Endothelial cell of umbilical vein (primary cell): ENCODE data around the gene CARMIL1. TPM values are rescaled to one million over a fixed set of nuclear protein-coding genes. Genes with fewer than 3 reads are reported as not detected.

ENCODE experiments used
- BruUV-seq: library from RNA; stranded (reverse); fragments of 400-500 nt; replicated peaks from 2 replicates; lab custom pipeline; 2021; lab: Mats Ljungman, UMichigan
- CTCF ChIA-PET: fragments of 300-600, 350-600 bp; sonication (Branson Sonifier 250); formaldehyde crosslinking; loops from one replicate; lab custom pipeline; 2021; ENCODE audit warnings: antibody characterized with exemption, inconsistent platforms; lab: Charles Lee
- POLR2A ChIA-PET: fragments of 300-600, 350-600 bp; sonication (Branson Sonifier 250); formaldehyde crosslinking; loops from one replicate; lab custom pipeline; 2021; ENCODE audit warnings: antibody characterized with exemption, inconsistent platforms; lab: Charles Lee
- DNase-seq: peaks from one replicate; pipeline ENCODE4 v3.0.0-alpha.2; 2011; ENCODE audit warnings: low read depth, low spot score
- FAIRE-seq: peaks from 2 replicates; lab custom pipeline; 2011; peaks lifted over from hg19 to GRCh38; lab: Jason Lieb, UNC
- H2AFZ ChIP-seq: 2 replicates; pipeline ENCODE4 v1.6.0; 2012; ENCODE audit warnings: low read depth, low read length, control low read depth, inconsistent platforms
- H3K27ac ChIP-seq: 2 replicates; pipeline ENCODE4 v1.5.1; 2011; ENCODE audit warnings: low read depth, mild to moderate bottlenecking, control low read depth, low read length, moderate library complexity; ENCODE audit not compliant: insufficient read depth
- H3K27me3 ChIP-seq, 2 experiments: 2 replicates each; pipeline versions ENCODE4 v1.6.0 to v1.6.1; 2011; ENCODE audit warnings: low read length in 2 of 2, mixed read lengths in 1 of 2; ENCODE audit not compliant: control insufficient read depth in 2 of 2, insufficient read depth in 2 of 2
- H3K36me3 ChIP-seq, 2 experiments: 2 replicates in 1 of 2; 3 replicates in 1 of 2; pipeline ENCODE4 v1.5.1; 2011; ENCODE audit warnings: low read length in 2 of 2, mild to moderate bottlenecking in 1 of 2, moderate library complexity in 1 of 2; ENCODE audit not compliant: control insufficient read depth in 2 of 2, insufficient read depth in 2 of 2; ENCODE audit errors: extremely low read depth in 1 of 2
- H3K4me1 ChIP-seq: 3 replicates; pipeline ENCODE4 v1.5.1; 2011; ENCODE audit warnings: mild to moderate bottlenecking, low read length; ENCODE audit not compliant: control insufficient read depth, insufficient read depth; ENCODE audit errors: extremely low read depth
- H3K4me2 ChIP-seq: 2 replicates; pipeline ENCODE4 v1.6.1; 2011; ENCODE audit warnings: low read length, control low read depth, mixed read lengths; ENCODE audit not compliant: insufficient read depth
- H3K4me3 ChIP-seq, 3 experiments: fragments of 200-600 bp in 1 of 3; sonication (generic), shearing (Covaris generic) in 1 of 3; replicated peaks in 1 of 3; 2 replicates each; pipeline ENCODE4 v1.5.1; 2011 to 2016; ENCODE audit warnings: control low read depth in 3 of 3, low read length in 3 of 3, mild to moderate bottlenecking in 2 of 3, inconsistent platforms in 1 of 3, low read depth in 1 of 3, moderate library complexity in 1 of 3; ENCODE audit not compliant: insufficient read depth in 1 of 3
- H3K79me2 ChIP-seq: 2 replicates; pipeline ENCODE4 v1.6.0; 2012; ENCODE audit warnings: low read length, inconsistent platforms; ENCODE audit not compliant: control insufficient read depth, insufficient read depth
- H3K9ac ChIP-seq: replicated peaks from 2 replicates; pipeline ENCODE3; 2011; ENCODE audit warnings: low read length, control low read depth; ENCODE audit not compliant: insufficient read depth; ENCODE audit errors: extremely low read depth
- H3K9me1 ChIP-seq: replicated peaks from 3 replicates; pipeline ENCODE4 v1.6.0; 2011; ENCODE audit warnings: mild to moderate bottlenecking, low read length; ENCODE audit not compliant: control insufficient read depth, insufficient read depth; ENCODE audit errors: extremely low read depth
- H3K9me3 ChIP-seq: replicated peaks from 2 replicates; pipeline ENCODE4 v1.5.1; 2012; ENCODE audit warnings: low read length, inconsistent platforms; ENCODE audit not compliant: control insufficient read depth, insufficient read depth
- H4K20me1 ChIP-seq: replicated peaks from 2 replicates; pipeline ENCODE3; 2011; ENCODE audit warnings: mild to moderate bottlenecking, low read length; ENCODE audit not compliant: control insufficient read depth, insufficient read depth; ENCODE audit errors: extremely low read depth
- EZH2 ChIP-seq: IDR thresholded peaks from 2 replicates; pipeline ENCODE4 v1.6.1; 2012; ENCODE audit warnings: borderline replicate concordance, low read depth, mild to moderate bottlenecking, moderate library complexity, low read length, inconsistent platforms; ENCODE audit not compliant: severe bottlenecking
- FOS ChIP-seq: IDR thresholded peaks from 2 replicates; pipeline ENCODE4 v1.6.1; 2011; ENCODE audit warnings: mild to moderate bottlenecking, low read length, moderate library complexity, borderline replicate concordance; ENCODE audit not compliant: insufficient read depth
- GATA2 ChIP-seq: IDR thresholded peaks from 2 replicates; pipeline ENCODE4 v1.7.0; 2011; ENCODE audit warnings: low read depth, mild to moderate bottlenecking, moderate library complexity, mixed read lengths, low read length; ENCODE audit not compliant: insufficient read length, insufficient read depth
- JUN ChIP-seq: IDR thresholded peaks from 2 replicates; pipeline ENCODE4 v1.6.1; 2011; ENCODE audit warnings: borderline replicate concordance, low read depth; ENCODE audit not compliant: insufficient read length, insufficient read depth
- MYC ChIP-seq: IDR thresholded peaks from one replicate; pipeline ENCODE4 v1.6.1; 2011; ENCODE audit warnings: mild to moderate bottlenecking, low read depth, low read length
- POLR2A ChIP-seq: IDR thresholded peaks from 2 replicates; pipeline ENCODE4 v1.6.1; 2012; ENCODE audit warnings: low read depth, mild to moderate bottlenecking, control low read depth, low read length
- POLR2AphosphoS5 ChIP-seq: IDR thresholded peaks from 2 replicates; pipeline ENCODE4 v1.6.1; 2012; ENCODE audit warnings: low read depth, mild to moderate bottlenecking, control low read depth, low read length, moderate library complexity; ENCODE audit not compliant: insufficient read depth
- dilution Hi-C: fragments of 300-500 bp; cut with MboI; formaldehyde crosslinking; loops from one replicate; pipeline ENCODE4 v1.15.0; 2019; ENCODE audit warnings: low sequenced_read_pairs; ENCODE audit not compliant: extremely low pct_ligation_motif_present
- intact Hi-C: fragments of 100-400 bp; cut with micrococcal nuclease; formaldehyde crosslinking; loops from one replicate; pipeline ENCODE4 v1.10.0; 2022
- polyA plus RNA-seq, 4 experiments: library from polyadenylated mRNA; depleted of rRNA in 3 of 4; stranded (reverse) in 3 of 4; unstranded in 1 of 4; fragments of >200 nt; gene quantifications; 2 replicates each; pipeline versions ENCODE4 v1.2.1 to v1.2.3, GENCODE V29; 2011 to 2012; ENCODE audit warnings: missing spikeins in 1 of 4
- total RNA-seq: library from RNA; stranded (reverse); gene quantifications from 2 replicates; pipeline ENCODE4 v1.2.3, GENCODE V29; 2021
- TF ChIP-seq, protein P1 (sequence below), 2 donors: IDR thresholded peaks; 1 replicate in 1 of 2; 2 replicates in 1 of 2; pipeline ENCODE4 v1.5.1; 2011; ENCODE audit warnings: low read length in 2 of 2, mild to moderate bottlenecking in 2 of 2, moderate library complexity in 2 of 2, control low read depth in 1 of 2, inconsistent platforms in 1 of 2, low read depth in 1 of 2; ENCODE audit not compliant: insufficient read depth in 1 of 2; ENCODE audit errors: extremely low read depth in 1 of 2
- TF ChIP-seq, protein P2 (sequence below): IDR thresholded peaks from 2 replicates; pipeline ENCODE4 v1.6.1; 2011; ENCODE audit not compliant: insufficient read depth, insufficient read length

CARMIL1 gene
- total and polyA plus RNA-seq, 2 donors (not counting 3 experiments of a cell fraction or from before 2014, with no cell fraction given), result 1.3 to 8.7 TPM

GRCh38 chr6:25645916-25646315, 366.7 kb downstream of the CARMIL1 start:
- TF ChIP-seq GATA2, result no peak
- TF ChIP-seq, protein P1, sequence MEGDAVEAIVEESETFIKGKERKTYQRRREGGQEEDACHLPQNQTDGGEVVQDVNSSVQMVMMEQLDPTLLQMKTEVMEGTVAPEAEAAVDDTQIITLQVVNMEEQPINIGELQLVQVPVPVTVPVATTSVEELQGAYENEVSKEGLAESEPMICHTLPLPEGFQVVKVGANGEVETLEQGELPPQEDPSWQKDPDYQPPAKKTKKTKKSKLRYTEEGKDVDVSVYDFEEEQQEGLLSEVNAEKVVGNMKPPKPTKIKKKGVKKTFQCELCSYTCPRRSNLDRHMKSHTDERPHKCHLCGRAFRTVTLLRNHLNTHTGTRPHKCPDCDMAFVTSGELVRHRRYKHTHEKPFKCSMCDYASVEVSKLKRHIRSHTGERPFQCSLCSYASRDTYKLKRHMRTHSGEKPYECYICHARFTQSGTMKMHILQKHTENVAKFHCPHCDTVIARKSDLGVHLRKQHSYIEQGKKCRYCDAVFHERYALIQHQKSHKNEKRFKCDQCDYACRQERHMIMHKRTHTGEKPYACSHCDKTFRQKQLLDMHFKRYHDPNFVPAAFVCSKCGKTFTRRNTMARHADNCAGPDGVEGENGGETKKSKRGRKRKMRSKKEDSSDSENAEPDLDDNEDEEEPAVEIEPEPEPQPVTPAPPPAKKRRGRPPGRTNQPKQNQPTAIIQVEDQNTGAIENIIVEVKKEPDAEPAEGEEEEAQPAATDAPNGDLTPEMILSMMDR (IDR thresholded peaks at IDR 0.05; ENCODE audit: extremely low read depth in 1 of 2, insufficient read depth in 1 of 2, low read depth in 1 of 2, low read length in 2 of 2), result no peak
- no peak for TF ChIP-seq FOS
- no peak for TF ChIP-seq MYC
- no peak for TF ChIP-seq POLR2AphosphoS5
- TF ChIP-seq JUN, result no peak
- no peak for TF ChIP-seq EZH2
- TF ChIP-seq, protein P2, sequence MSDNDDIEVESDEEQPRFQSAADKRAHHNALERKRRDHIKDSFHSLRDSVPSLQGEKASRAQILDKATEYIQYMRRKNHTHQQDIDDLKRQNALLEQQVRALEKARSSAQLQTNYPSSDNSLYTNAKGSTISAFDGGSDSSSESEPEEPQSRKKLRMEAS, result no peak
- TF ChIP-seq POLR2A, result no peak

More at GRCh38 chr6:25645916-25646315, 366.7 kb downstream of the CARMIL1 start:
- DNase-seq (no peak), FAIRE-seq (no peak)
- Histone ChIP-seq H3K9me3 (no peaks in the 10 kb centered on the region), H3K27ac (no peak overlapping the region), H2AFZ (no peak overlapping the region), H3K79me2 (no peaks in the 10 kb centered on the region), H3K9me1 (no peaks in the 10 kb centered on the region), H4K20me1 (no peaks in the 10 kb centered on the region), H3K36me3 (no peaks in the 10 kb centered on the region), H3K9ac (no peak overlapping the region), H3K4me3 (no peak overlapping the region), H3K27me3 (peaks cover 0 to 8% of the 10 kb centered on the region in 2 experiments), H3K4me2 (no peak overlapping the region), H3K4me1 (no peaks in the 10 kb centered on the region)
- intact Hi-C loops (no loop called here), dilution Hi-C loops (no loop called here)
- POLR2A ChIA-PET, result no interaction called here
- CTCF ChIA-PET, result interaction anchor here (1.0 kb wide), 1 partner anchor 73 kb away, joined by 3 read pairs; no protein-coding TSS in a partner anchor
- no TSS peak for BruUV-seq
